Endothelial cell of umbilical vein (primary cell): ENCODE measurements around the gene TSPAN18. TPM values are rescaled to one million over a fixed set of nuclear protein-coding genes. Genes with fewer than 3 reads are reported as not detected.

ENCODE experiments used
- BruUV-seq: library from RNA; stranded (reverse); fragments of 400-500 nt; replicated peaks from 2 replicates; lab custom pipeline; 2021; lab: Mats Ljungman, UMichigan
- CTCF ChIA-PET: fragments of 300-600, 350-600 bp; sonication (Branson Sonifier 250); formaldehyde crosslinking; loops from one replicate; lab custom pipeline; 2021; ENCODE audit warnings: antibody characterized with exemption, inconsistent platforms; lab: Charles Lee
- POLR2A ChIA-PET: fragments of 300-600, 350-600 bp; sonication (Branson Sonifier 250); formaldehyde crosslinking; loops from one replicate; lab custom pipeline; 2021; ENCODE audit warnings: antibody characterized with exemption, inconsistent platforms; lab: Charles Lee
- DNase-seq: peaks from one replicate; pipeline ENCODE4 v3.0.0-alpha.2; 2011; ENCODE audit warnings: low read depth, low spot score
- FAIRE-seq: peaks from 2 replicates; lab custom pipeline; 2011; peaks lifted over from hg19 to GRCh38; lab: Jason Lieb, UNC
- H2AFZ ChIP-seq: 2 replicates; pipeline ENCODE4 v1.6.0; 2012; ENCODE audit warnings: low read depth, low read length, control low read depth, inconsistent platforms
- H3K27ac ChIP-seq: 2 replicates; pipeline ENCODE4 v1.5.1; 2011; ENCODE audit warnings: low read depth, mild to moderate bottlenecking, control low read depth, low read length, moderate library complexity; ENCODE audit not compliant: insufficient read depth
- H3K27me3 ChIP-seq, 2 experiments: 2 replicates each; pipeline versions ENCODE4 v1.6.0 to v1.6.1; 2011; ENCODE audit warnings: low read length in 2 of 2, mixed read lengths in 1 of 2; ENCODE audit not compliant: control insufficient read depth in 2 of 2, insufficient read depth in 2 of 2
- H3K36me3 ChIP-seq, 2 experiments: 2 replicates in 1 of 2; 3 replicates in 1 of 2; pipeline ENCODE4 v1.5.1; 2011; ENCODE audit warnings: low read length in 2 of 2, mild to moderate bottlenecking in 1 of 2, moderate library complexity in 1 of 2; ENCODE audit not compliant: control insufficient read depth in 2 of 2, insufficient read depth in 2 of 2; ENCODE audit errors: extremely low read depth in 1 of 2
- H3K4me1 ChIP-seq: 3 replicates; pipeline ENCODE4 v1.5.1; 2011; ENCODE audit warnings: mild to moderate bottlenecking, low read length; ENCODE audit not compliant: control insufficient read depth, insufficient read depth; ENCODE audit errors: extremely low read depth
- H3K4me2 ChIP-seq: 2 replicates; pipeline ENCODE4 v1.6.1; 2011; ENCODE audit warnings: low read length, control low read depth, mixed read lengths; ENCODE audit not compliant: insufficient read depth
- H3K4me3 ChIP-seq, 3 experiments: fragments of 200-600 bp in 1 of 3; sonication (generic), shearing (Covaris generic) in 1 of 3; replicated peaks in 1 of 3; 2 replicates each; pipeline ENCODE4 v1.5.1; 2011 to 2016; ENCODE audit warnings: control low read depth in 3 of 3, low read length in 3 of 3, mild to moderate bottlenecking in 2 of 3, inconsistent platforms in 1 of 3, low read depth in 1 of 3, moderate library complexity in 1 of 3; ENCODE audit not compliant: insufficient read depth in 1 of 3
- H3K79me2 ChIP-seq: 2 replicates; pipeline ENCODE4 v1.6.0; 2012; ENCODE audit warnings: low read length, inconsistent platforms; ENCODE audit not compliant: control insufficient read depth, insufficient read depth
- H3K9ac ChIP-seq: replicated peaks from 2 replicates; pipeline ENCODE3; 2011; ENCODE audit warnings: low read length, control low read depth; ENCODE audit not compliant: insufficient read depth; ENCODE audit errors: extremely low read depth
- H3K9me1 ChIP-seq: replicated peaks from 3 replicates; pipeline ENCODE4 v1.6.0; 2011; ENCODE audit warnings: mild to moderate bottlenecking, low read length; ENCODE audit not compliant: control insufficient read depth, insufficient read depth; ENCODE audit errors: extremely low read depth
- H3K9me3 ChIP-seq: replicated peaks from 2 replicates; pipeline ENCODE4 v1.5.1; 2012; ENCODE audit warnings: low read length, inconsistent platforms; ENCODE audit not compliant: control insufficient read depth, insufficient read depth
- H4K20me1 ChIP-seq: replicated peaks from 2 replicates; pipeline ENCODE3; 2011; ENCODE audit warnings: mild to moderate bottlenecking, low read length; ENCODE audit not compliant: control insufficient read depth, insufficient read depth; ENCODE audit errors: extremely low read depth
- EZH2 ChIP-seq: IDR thresholded peaks from 2 replicates; pipeline ENCODE4 v1.6.1; 2012; ENCODE audit warnings: borderline replicate concordance, low read depth, mild to moderate bottlenecking, moderate library complexity, low read length, inconsistent platforms; ENCODE audit not compliant: severe bottlenecking
- MYC ChIP-seq: IDR thresholded peaks from one replicate; pipeline ENCODE4 v1.6.1; 2011; ENCODE audit warnings: mild to moderate bottlenecking, low read depth, low read length
- POLR2A ChIP-seq: IDR thresholded peaks from 2 replicates; pipeline ENCODE4 v1.6.1; 2012; ENCODE audit warnings: low read depth, mild to moderate bottlenecking, control low read depth, low read length
- POLR2AphosphoS5 ChIP-seq: IDR thresholded peaks from 2 replicates; pipeline ENCODE4 v1.6.1; 2012; ENCODE audit warnings: low read depth, mild to moderate bottlenecking, control low read depth, low read length, moderate library complexity; ENCODE audit not compliant: insufficient read depth
- dilution Hi-C: fragments of 300-500 bp; cut with MboI; formaldehyde crosslinking; loops from one replicate; pipeline ENCODE4 v1.15.0; 2019; ENCODE audit warnings: low sequenced_read_pairs; ENCODE audit not compliant: extremely low pct_ligation_motif_present
- intact Hi-C: fragments of 100-400 bp; cut with micrococcal nuclease; formaldehyde crosslinking; loops from one replicate; pipeline ENCODE4 v1.10.0; 2022
- polyA plus RNA-seq, 4 experiments: library from polyadenylated mRNA; depleted of rRNA in 3 of 4; stranded (reverse) in 3 of 4; unstranded in 1 of 4; fragments of >200 nt; gene quantifications; 2 replicates each; pipeline versions ENCODE4 v1.2.1 to v1.2.3, GENCODE V29; 2011 to 2012; ENCODE audit warnings: missing spikeins in 1 of 4
- total RNA-seq: library from RNA; stranded (reverse); gene quantifications from 2 replicates; pipeline ENCODE4 v1.2.3, GENCODE V29; 2021
- TF ChIP-seq, protein P1 (sequence below): IDR thresholded peaks from 2 replicates; pipeline ENCODE4 v1.6.1; 2011; ENCODE audit not compliant: insufficient read depth, insufficient read length
- TF ChIP-seq, protein P2 (sequence below), 2 donors: IDR thresholded peaks; 1 replicate in 1 of 2; 2 replicates in 1 of 2; pipeline ENCODE4 v1.5.1; 2011; ENCODE audit warnings: low read length in 2 of 2, mild to moderate bottlenecking in 2 of 2, moderate library complexity in 2 of 2, control low read depth in 1 of 2, inconsistent platforms in 1 of 2, low read depth in 1 of 2; ENCODE audit not compliant: insufficient read depth in 1 of 2; ENCODE audit errors: extremely low read depth in 1 of 2

The TSPAN18 gene
- total and polyA plus RNA-seq, 2 donors (not counting 3 experiments of a cell fraction or from before 2014, with no cell fraction given), result 32.2 to 118 TPM

DNA sequence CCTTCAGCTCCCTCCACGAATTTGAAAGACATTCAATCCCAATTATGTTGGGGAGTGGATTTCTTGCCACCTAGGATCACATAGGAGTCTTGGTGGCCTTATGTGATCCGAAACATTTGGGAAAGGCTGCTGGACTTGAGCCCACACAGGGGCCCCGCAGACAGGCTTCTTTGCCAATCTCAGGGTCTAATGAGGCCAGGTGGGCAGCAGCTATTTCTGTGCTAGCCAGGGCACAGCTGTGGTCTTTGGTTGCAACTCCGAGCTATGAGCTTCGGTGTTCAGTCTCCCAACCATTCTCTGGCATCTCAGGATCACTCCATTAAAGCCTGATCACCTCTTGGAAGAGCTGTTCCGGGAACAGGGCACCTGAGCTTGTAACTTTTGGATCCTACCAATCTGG is 139.5 kb downstream of the TSPAN18 start:
- FAIRE-seq, result no peak
- H3K4me3 ChIP-seq, result no peak overlapping the region
- no peaks in the 10 kb centered on the region for H3K36me3 ChIP-seq
- intact Hi-C loops (no loop called here), dilution Hi-C loops (no loop called here)
- H4K20me1 ChIP-seq, result no peaks in the 10 kb centered on the region
- H3K9ac ChIP-seq, result no peak overlapping the region
- TF ChIP-seq, protein P1, sequence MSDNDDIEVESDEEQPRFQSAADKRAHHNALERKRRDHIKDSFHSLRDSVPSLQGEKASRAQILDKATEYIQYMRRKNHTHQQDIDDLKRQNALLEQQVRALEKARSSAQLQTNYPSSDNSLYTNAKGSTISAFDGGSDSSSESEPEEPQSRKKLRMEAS, result no peak
- no peak for TF ChIP-seq POLR2AphosphoS5
- no peak for TF ChIP-seq EZH2
- TF ChIP-seq POLR2A, result no peak
- TF ChIP-seq, protein P2, sequence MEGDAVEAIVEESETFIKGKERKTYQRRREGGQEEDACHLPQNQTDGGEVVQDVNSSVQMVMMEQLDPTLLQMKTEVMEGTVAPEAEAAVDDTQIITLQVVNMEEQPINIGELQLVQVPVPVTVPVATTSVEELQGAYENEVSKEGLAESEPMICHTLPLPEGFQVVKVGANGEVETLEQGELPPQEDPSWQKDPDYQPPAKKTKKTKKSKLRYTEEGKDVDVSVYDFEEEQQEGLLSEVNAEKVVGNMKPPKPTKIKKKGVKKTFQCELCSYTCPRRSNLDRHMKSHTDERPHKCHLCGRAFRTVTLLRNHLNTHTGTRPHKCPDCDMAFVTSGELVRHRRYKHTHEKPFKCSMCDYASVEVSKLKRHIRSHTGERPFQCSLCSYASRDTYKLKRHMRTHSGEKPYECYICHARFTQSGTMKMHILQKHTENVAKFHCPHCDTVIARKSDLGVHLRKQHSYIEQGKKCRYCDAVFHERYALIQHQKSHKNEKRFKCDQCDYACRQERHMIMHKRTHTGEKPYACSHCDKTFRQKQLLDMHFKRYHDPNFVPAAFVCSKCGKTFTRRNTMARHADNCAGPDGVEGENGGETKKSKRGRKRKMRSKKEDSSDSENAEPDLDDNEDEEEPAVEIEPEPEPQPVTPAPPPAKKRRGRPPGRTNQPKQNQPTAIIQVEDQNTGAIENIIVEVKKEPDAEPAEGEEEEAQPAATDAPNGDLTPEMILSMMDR (IDR thresholded peaks at IDR 0.05; ENCODE audit: extremely low read depth in 1 of 2, insufficient read depth in 1 of 2, low read depth in 1 of 2, low read length in 2 of 2), result no peak
- CTCF ChIA-PET, result interaction anchor here (1.2 to 1.5 kb wide), 2 partner anchors 60 to 249 kb away, joined by 3 read pairs; no protein-coding TSS in a partner anchor
- H3K79me2 ChIP-seq, result no peaks in the 10 kb centered on the region
- H3K4me1 ChIP-seq, result peaks cover 14% of the 10 kb centered on the region
- H3K9me1 ChIP-seq, result no peaks in the 10 kb centered on the region
- no peak overlapping the region for H2AFZ ChIP-seq
- H3K9me3 ChIP-seq, result no peaks in the 10 kb centered on the region
- no TSS peak for BruUV-seq
- no peak overlapping the region for H3K4me2 ChIP-seq
- H3K27me3 ChIP-seq, result no peaks in the 10 kb centered on the region
- DNase-seq, result no peak
- POLR2A ChIA-PET, result no interaction called here
- H3K27ac ChIP-seq, result no peak overlapping the region

DNA sequence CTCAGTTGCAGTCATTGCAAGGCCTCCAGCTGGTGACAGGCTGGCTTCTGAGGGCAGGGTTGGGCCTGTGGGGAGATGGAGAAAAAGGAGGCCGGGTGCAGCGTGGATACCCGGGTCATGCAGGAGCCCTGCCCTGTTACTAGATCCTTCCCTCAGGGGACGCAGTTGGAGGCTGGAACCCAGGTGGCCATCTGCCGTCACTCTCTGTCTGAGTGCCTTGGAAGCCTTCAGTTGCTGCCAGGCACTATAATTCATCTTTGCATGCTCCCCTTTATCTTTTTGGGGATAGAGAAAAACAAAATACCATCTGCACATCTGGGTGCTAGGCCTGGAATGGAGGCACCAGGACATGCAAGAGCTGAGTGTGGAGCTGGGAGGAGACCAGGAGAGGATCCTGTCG is 141.3 kb downstream of the TSPAN18 start:
- DNase-seq (no peak), FAIRE-seq (no peak)
- no peaks in the 10 kb centered on the region for H3K79me2 ChIP-seq
- no peak overlapping the region for H3K27ac ChIP-seq
- no peak overlapping the region for H3K4me3 ChIP-seq
- H3K9me3 ChIP-seq, result no peaks in the 10 kb centered on the region
- H3K9me1 ChIP-seq, result no peaks in the 10 kb centered on the region
- BruUV-seq, result no TSS peak
- no peaks in the 10 kb centered on the region for H3K36me3 ChIP-seq
- H2AFZ ChIP-seq, result no peak overlapping the region
- dilution Hi-C loops, result no loop called here
- POLR2A ChIA-PET, result no interaction called here
- TF ChIP-seq MYC (no peak), EZH2 (no peak)
- TF ChIP-seq, protein P2 (IDR thresholded peaks at IDR 0.05; ENCODE audit: extremely low read depth in 1 of 2, insufficient read depth in 1 of 2, low read depth in 1 of 2, low read length in 2 of 2), result no peak
- no peak overlapping the region for H3K9ac ChIP-seq
- H4K20me1 ChIP-seq, result no peaks in the 10 kb centered on the region
- H3K4me1 ChIP-seq, result no peaks in the 10 kb centered on the region
- H3K27me3 ChIP-seq, result no peaks in the 10 kb centered on the region
- CTCF ChIA-PET, result interaction anchor here (1.0 to 1.2 kb wide), 3 partner anchors 18 to 246 kb away, joined by 3 read pairs; no protein-coding TSS in a partner anchor
- intact Hi-C loops, result no loop called here
- no peak overlapping the region for H3K4me2 ChIP-seq
